Caco-2 (cell line): Measurements from ENCODE around the gene CHPT1. TPM values are rescaled to one million over a fixed set of nuclear protein-coding genes. Genes with fewer than 3 reads are reported as not detected.

Source experiments
- BruUV-seq: library from RNA; stranded (reverse); fragments of 400-500 nt; replicated peaks from 2 replicates; lab custom pipeline; 2021; lab: Mats Ljungman, UMichigan
- CTCF ChIA-PET: fragments of 300-600 bp; sonication (Branson Sonifier 250); formaldehyde crosslinking; loops from one replicate; lab custom pipeline; 2022; ENCODE audit warnings: antibody characterized with exemption; lab: Charles Lee
- POLR2A ChIA-PET: fragments of 300-600 bp; sonication (Branson Sonifier 250); formaldehyde crosslinking; loops from one replicate; lab custom pipeline; 2022; ENCODE audit warnings: antibody characterized with exemption; lab: Charles Lee
- DNase-seq, 2 experiments: peaks; one replicate each; pipeline versions ENCODE4 v3.0.0 to v3.0.0-alpha.2; 2020 to 2022
- H3K27me3 ChIP-seq: replicated peaks from 2 replicates; pipeline ENCODE4 v1.6.0; 2011; ENCODE audit warnings: low read length; ENCODE audit not compliant: control insufficient read depth, insufficient read depth
- H3K36me3 ChIP-seq: 2 replicates; pipeline ENCODE4 v1.5.1; 2011; ENCODE audit warnings: low read length; ENCODE audit not compliant: control insufficient read depth, insufficient read depth
- H3K4me1 ChIP-seq: fragments of 250-450 bp; sonication (Bioruptor Pico); 2 replicates; pipeline ENCODE4 v1.5.1; 2020; ENCODE audit warnings: mild to moderate bottlenecking
- H3K4me3 ChIP-seq: 2 replicates; pipeline ENCODE4 v1.5.1; 2011; ENCODE audit warnings: low read depth, mild to moderate bottlenecking, control low read depth, low read length
- H3K9me3 ChIP-seq: fragments of 250-450 bp; sonication (Bioruptor Pico); 2 replicates; pipeline ENCODE4 v1.5.1; 2020; ENCODE audit warnings: mild to moderate bottlenecking, moderate library complexity
- H3K27ac Mint-ChIP-seq: one replicate; pipeline ENCODE4 v1.8.0; 2022; ENCODE audit warnings: mixed read lengths; ENCODE audit not compliant: unreplicated experiment
- H3K27me3 Mint-ChIP-seq: one replicate; pipeline ENCODE4 v1.8.0; 2022; ENCODE audit warnings: mixed read lengths; ENCODE audit not compliant: insufficient read depth, unreplicated experiment
- H3K36me3 Mint-ChIP-seq: one replicate; pipeline ENCODE4 v1.8.0; 2022; ENCODE audit warnings: mild to moderate bottlenecking, mixed read lengths; ENCODE audit not compliant: insufficient read depth, unreplicated experiment
- H3K4me1 Mint-ChIP-seq: one replicate; pipeline ENCODE4 v1.8.0; 2022; ENCODE audit warnings: low read depth, mixed read lengths; ENCODE audit not compliant: unreplicated experiment
- H3K4me3 Mint-ChIP-seq: one replicate; pipeline ENCODE4 v1.8.0; 2022; ENCODE audit warnings: mild to moderate bottlenecking, moderate library complexity, mixed read lengths; ENCODE audit not compliant: unreplicated experiment
- H3K9me3 Mint-ChIP-seq: one replicate; pipeline ENCODE4 v1.8.0; 2022; ENCODE audit warnings: mixed read lengths; ENCODE audit not compliant: unreplicated experiment
- intact Hi-C: fragments of 100-400 bp; cut with micrococcal nuclease; formaldehyde crosslinking; loops from one replicate; pipeline ENCODE4 v1.10.0; 2022; ENCODE audit not compliant: unreplicated experiment
- total RNA-seq: library from RNA; stranded (reverse); gene quantifications from 2 replicates; pipeline ENCODE4 v1.2.3, GENCODE V29; 2022
- TF ChIP-seq, protein P1 (sequence below), 2 experiments: fragments of 200-600 bp in 1 of 2; IDR thresholded peaks; 1 replicate in 1 of 2; 2 replicates in 1 of 2; pipeline versions ENCODE4 v1.5.1 to v1.8.0; 2011 to 2022; ENCODE audit warnings: antibody characterized with exemption in 1 of 2, control low read depth in 1 of 2, inconsistent platforms in 1 of 2, low read depth in 1 of 2, low read length in 1 of 2, mild to moderate bottlenecking in 1 of 2, moderate library complexity in 1 of 2; ENCODE audit not compliant: insufficient read depth in 1 of 2, severe bottlenecking in 1 of 2, unreplicated experiment in 1 of 2

CHPT1 gene
- total RNA-seq, 1 experiment from 2014 or later: 54.6 TPM

DNA sequence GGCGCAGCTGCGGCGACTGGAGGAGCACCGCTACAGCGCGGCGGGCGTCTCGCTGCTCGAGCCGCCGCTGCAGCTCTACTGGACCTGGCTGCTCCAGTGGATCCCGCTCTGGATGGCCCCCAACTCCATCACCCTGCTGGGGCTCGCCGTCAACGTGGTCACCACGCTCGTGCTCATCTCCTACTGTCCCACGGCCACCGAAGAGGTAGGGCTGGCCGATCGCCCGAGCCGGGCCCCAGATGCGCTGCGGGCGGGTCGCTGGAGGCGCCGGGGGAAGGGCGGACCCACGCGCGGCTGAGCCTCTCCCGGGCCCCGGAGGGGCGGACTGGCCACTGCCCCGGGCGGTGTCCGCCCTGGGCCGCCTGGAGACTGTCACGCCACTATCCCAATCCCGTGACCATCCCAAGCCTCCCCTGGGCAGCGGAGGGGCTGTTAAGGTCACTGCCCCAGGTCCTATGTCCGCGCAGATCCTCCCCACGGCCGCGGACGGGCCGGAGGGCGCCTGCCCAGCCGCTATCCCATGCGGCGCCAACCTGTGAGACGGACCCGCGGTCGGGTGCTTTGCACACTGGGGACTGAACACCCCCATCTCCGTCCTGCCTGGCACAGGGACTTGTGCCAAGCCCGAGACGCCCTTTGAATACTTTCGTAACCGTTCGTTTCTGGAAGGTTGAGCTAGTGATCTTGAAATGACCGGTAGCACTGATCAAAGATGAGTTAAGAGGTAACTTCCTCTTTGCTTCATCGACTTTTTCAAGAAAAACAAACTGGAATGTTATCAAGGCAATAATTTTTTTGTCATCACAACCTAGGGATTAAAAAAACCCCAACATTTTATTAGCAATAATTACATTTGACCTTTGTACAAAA, 725 bp downstream of the CHPT1 start:
- Mint-ChIP-seq H3K27me3 (no peaks in the 10 kb centered on the region), H3K27ac (peak overlapping the region; percentile 64)

DNA sequence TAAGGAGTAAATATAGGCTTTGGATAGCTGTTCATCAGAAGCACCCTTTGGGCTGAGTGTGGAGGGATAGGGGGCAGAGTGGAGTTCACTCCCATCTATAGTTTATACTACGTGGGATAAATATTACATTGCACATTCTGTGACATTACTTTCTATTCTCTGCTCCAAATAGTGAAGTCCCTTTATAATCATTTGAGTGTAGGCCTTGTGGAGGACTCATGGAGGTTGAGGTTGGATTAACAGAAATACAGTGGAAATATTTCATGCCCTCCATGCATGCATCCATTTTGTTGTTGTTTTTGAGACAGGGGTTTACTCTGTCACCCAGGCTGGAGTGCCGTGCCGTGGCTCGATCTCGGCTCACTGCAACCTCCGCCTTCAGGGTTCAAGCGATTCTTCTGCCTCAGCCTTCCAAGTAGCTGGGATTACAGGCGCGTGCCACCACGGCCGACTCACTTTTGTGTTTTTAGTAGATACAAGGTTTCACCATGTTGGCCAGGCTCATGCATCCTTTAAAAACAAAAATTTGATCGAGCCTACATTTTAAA, 1.4 kb downstream of the CHPT1 start:
- Histone ChIP-seq H3K4me1 (peaks cover 15% of the 10 kb centered on the region), H3K36me3 (peaks cover 1% of the 10 kb centered on the region; the same call in 1 of the 2 replicates), H3K27me3 (no peaks in the 10 kb centered on the region), H3K9me3 (no peaks in the 10 kb centered on the region), H3K4me3 (peak overlapping the region; percentile 81)
- Mint-ChIP-seq H3K4me3 (peak overlapping the region; percentile 94), H3K4me1 (peaks cover 17% of the 10 kb centered on the region), H3K9me3 (no peaks in the 10 kb centered on the region), H3K36me3 (no peaks in the 10 kb centered on the region), H3K27ac (peak overlapping the region; percentile 64), H3K27me3 (no peaks in the 10 kb centered on the region)
- BruUV-seq: TSS peak; percentile 25
- ChIA-PET POLR2A (interaction anchor here (0.7 kb wide), 1 partner anchor 363 kb away, joined by 3 read pairs; no protein-coding TSS in a partner anchor), CTCF (interaction anchor here (1.3 kb wide), 1 partner anchor 208 kb away, joined by 3 read pairs; no protein-coding TSS in a partner anchor)
- intact Hi-C loops: loop anchor here (1.0 kb wide), 1 partner anchor 7 kb away; no protein-coding TSS in a partner anchor
- no peak for DNase-seq
- TF ChIP-seq, protein P1, sequence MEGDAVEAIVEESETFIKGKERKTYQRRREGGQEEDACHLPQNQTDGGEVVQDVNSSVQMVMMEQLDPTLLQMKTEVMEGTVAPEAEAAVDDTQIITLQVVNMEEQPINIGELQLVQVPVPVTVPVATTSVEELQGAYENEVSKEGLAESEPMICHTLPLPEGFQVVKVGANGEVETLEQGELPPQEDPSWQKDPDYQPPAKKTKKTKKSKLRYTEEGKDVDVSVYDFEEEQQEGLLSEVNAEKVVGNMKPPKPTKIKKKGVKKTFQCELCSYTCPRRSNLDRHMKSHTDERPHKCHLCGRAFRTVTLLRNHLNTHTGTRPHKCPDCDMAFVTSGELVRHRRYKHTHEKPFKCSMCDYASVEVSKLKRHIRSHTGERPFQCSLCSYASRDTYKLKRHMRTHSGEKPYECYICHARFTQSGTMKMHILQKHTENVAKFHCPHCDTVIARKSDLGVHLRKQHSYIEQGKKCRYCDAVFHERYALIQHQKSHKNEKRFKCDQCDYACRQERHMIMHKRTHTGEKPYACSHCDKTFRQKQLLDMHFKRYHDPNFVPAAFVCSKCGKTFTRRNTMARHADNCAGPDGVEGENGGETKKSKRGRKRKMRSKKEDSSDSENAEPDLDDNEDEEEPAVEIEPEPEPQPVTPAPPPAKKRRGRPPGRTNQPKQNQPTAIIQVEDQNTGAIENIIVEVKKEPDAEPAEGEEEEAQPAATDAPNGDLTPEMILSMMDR (IDR thresholded peaks at IDR 0.05; ENCODE audit: insufficient read depth in 1 of 2, low read depth in 1 of 2, low read length in 1 of 2, severe bottlenecking in 1 of 2, unreplicated experiment in 1 of 2): peak in 1 of 2 experiments; percentile 18

More for the DNA sequence above, 725 bp downstream of the CHPT1 start:
- intact Hi-C loops: loop anchor here (1.0 to 2.0 kb wide), 5 partner anchors 8 to 128 kb away; no protein-coding TSS in a partner anchor
- Histone ChIP-seq H3K4me3 (peak overlapping the region; percentile 81), H3K4me1 (peaks cover 15% of the 10 kb centered on the region), H3K9me3 (no peaks in the 10 kb centered on the region), H3K36me3 (no peaks in the 10 kb centered on the region), H3K27me3 (no peaks in the 10 kb centered on the region)
- ChIA-PET CTCF (interaction anchor here (1.3 kb wide), 1 partner anchor 207 kb away, joined by 3 read pairs; no protein-coding TSS in a partner anchor), POLR2A (interaction anchor here (0.6 kb wide), 1 partner anchor 134 kb away, joined by 4 read pairs; no protein-coding TSS in a partner anchor)
- BruUV-seq: no TSS peak
- TF ChIP-seq, protein P1 (IDR thresholded peaks at IDR 0.05; ENCODE audit: insufficient read depth in 1 of 2, low read depth in 1 of 2, low read length in 1 of 2, severe bottlenecking in 1 of 2, unreplicated experiment in 1 of 2): no peak
- Mint-ChIP-seq H3K36me3 (no peaks in the 10 kb centered on the region), H3K4me3 (peak overlapping the region; percentile 94), H3K9me3 (no peaks in the 10 kb centered on the region), H3K4me1 (peaks cover 17% of the 10 kb centered on the region)
- peak in 1 of 2 experiments; percentile 42 for DNase-seq

DNA sequence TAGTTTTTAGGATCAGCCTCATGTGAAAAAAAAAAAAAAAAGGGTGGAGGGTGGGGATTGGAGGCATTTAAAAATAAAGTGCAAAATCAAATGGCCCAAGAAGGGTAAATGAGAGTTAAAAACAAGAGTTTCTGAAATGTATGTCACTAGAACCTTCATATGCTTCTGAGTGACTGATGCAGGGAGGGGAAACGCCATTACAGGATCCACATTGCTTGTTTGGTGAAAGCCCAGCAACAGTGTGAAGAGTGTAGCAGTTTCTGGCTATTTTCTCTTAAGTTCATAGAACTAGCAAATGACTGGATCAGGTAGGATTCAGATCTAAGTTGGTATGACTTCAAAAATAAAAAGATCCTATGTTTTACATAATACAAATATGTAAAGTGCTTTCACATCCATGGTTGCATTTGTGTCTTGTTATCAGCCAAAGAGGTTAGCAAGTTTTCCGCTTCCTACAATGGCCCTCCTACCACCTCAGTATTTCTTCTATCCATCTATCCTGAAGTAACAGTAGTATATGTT, 2.9 kb downstream of the CHPT1 start:
- ChIA-PET POLR2A (no interaction called here), CTCF (no interaction called here)
- no peak overlapping the region for H3K27ac Mint-ChIP-seq
- intact Hi-C loops: no loop called here
- TF ChIP-seq, protein P1 (IDR thresholded peaks at IDR 0.05; ENCODE audit: insufficient read depth in 1 of 2, low read depth in 1 of 2, low read length in 1 of 2, severe bottlenecking in 1 of 2, unreplicated experiment in 1 of 2): no peak
- no peaks in the 10 kb centered on the region for H3K27me3 Mint-ChIP-seq
- H3K27me3 ChIP-seq: no peaks in the 10 kb centered on the region
- no peaks in the 10 kb centered on the region for H3K9me3 Mint-ChIP-seq
- H3K9me3 ChIP-seq: no peaks in the 10 kb centered on the region
- H3K4me1 Mint-ChIP-seq: peaks cover 14% of the 10 kb centered on the region
- no TSS peak for BruUV-seq
- peaks cover 15% of the 10 kb centered on the region for H3K4me1 ChIP-seq
- no peak overlapping the region for H3K4me3 Mint-ChIP-seq
- no peaks in the 10 kb centered on the region for H3K36me3 Mint-ChIP-seq
- H3K4me3 ChIP-seq: no peak overlapping the region
- H3K36me3 ChIP-seq: peaks cover 1% of the 10 kb centered on the region; the same call in 1 of the 2 replicates
- DNase-seq: no peak
